Measurements from ENCODE around the gene CYP2S1. TPM values are rescaled to one million over a fixed set of nuclear protein-coding genes. Genes with fewer than 3 reads are reported as not detected.
"Not testable (repeated sequence)": the region's sequence is repeated elsewhere in the genome, so short reads cannot be mapped to it uniquely, and the experiment has no call there.

CYP2S1 gene
- total and polyA plus RNA-seq, 8 donors, result 7.9 to 85.3 (median 27.4) TPM

- H3K9me3 ChIP-seq, H3K4me3 ChIP-seq, H3K27ac ChIP-seq, H3K27me3 ChIP-seq: not testable (repeated sequence)
- peak; percentile 82 to 95 for DNase-seq
- WGBS, 5 donors, result 30 to 61% (median 44%) methylated on average over 3 to 7 of the region's 7 CpGs
- Histone ChIP-seq H3K4me1 (peaks cover 0 to 21% (median 4%) of the 10 kb centered on the region in 4 donors), H3K36me3 (peaks cover 2 to 49% (median 26%) of the 10 kb centered on the region in 4 donors)
- intact Hi-C loops (cut with DNase I; ENCODE audit: low total_unique reads), result loop anchor here (5.0 kb wide), 1 partner anchor 103 kb away; no protein-coding TSS in a partner anchor
- TF ChIP-seq, protein P1, sequence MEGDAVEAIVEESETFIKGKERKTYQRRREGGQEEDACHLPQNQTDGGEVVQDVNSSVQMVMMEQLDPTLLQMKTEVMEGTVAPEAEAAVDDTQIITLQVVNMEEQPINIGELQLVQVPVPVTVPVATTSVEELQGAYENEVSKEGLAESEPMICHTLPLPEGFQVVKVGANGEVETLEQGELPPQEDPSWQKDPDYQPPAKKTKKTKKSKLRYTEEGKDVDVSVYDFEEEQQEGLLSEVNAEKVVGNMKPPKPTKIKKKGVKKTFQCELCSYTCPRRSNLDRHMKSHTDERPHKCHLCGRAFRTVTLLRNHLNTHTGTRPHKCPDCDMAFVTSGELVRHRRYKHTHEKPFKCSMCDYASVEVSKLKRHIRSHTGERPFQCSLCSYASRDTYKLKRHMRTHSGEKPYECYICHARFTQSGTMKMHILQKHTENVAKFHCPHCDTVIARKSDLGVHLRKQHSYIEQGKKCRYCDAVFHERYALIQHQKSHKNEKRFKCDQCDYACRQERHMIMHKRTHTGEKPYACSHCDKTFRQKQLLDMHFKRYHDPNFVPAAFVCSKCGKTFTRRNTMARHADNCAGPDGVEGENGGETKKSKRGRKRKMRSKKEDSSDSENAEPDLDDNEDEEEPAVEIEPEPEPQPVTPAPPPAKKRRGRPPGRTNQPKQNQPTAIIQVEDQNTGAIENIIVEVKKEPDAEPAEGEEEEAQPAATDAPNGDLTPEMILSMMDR (IDR thresholded peaks at IDR 0.05), result peak in 5 of 7 experiments; percentile 72 to 96 (median 79)
- TF ChIP-seq POLR2AphosphoS5 (IDR thresholded peaks at IDR 0.05), result peak in 2 of 3 donors; percentile 19 to 77
These were observed 11.3 kb downstream of the CYP2S1 start for GRCh38 chr19:41204338-41204737.

DNA sequence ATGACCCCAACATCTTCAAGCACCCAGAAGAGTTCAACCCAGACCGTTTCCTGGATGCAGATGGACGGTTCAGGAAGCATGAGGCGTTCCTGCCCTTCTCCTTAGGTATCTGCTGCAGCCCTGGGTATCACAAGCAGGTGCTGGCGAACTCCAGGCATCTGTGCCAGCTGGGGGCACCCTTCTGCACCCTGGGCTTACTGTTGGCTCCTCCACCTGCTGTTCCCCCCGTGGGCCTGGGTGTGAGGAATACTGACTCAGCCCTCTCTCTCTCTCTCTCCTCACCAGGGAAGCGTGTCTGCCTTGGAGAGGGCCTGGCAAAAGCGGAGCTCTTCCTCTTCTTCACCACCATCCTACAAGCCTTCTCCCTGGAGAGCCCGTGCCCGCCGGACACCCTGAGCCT is 13.0 kb downstream of the CYP2S1 start:
- peaks cover 2 to 49% (median 25%) of the 10 kb centered on the region in 4 donors for H3K36me3 ChIP-seq
- no peaks in the 10 kb centered on the region for H3K9me3 ChIP-seq
- WGBS, 5 donors, result 76 to 82% (median 79%) methylated on average over 10 of the region's 10 CpGs
- H3K27ac ChIP-seq, result peak overlapping the region in 2 of 5 donors; percentile 1 to 58
- no peak for TF ChIP-seq POLR2AphosphoS5 (IDR thresholded peaks at IDR 0.05)
- no peak for TF ChIP-seq POLR2A (IDR thresholded peaks at IDR 0.05)
- TF ChIP-seq EP300 (IDR thresholded peaks at IDR 0.05), result no peak
- TF ChIP-seq, protein P1 (IDR thresholded peaks at IDR 0.05), result no peak
- intact Hi-C loops (cut with DNase I; ENCODE audit: low total_unique reads), result loop anchor here (5.0 kb wide), 1 partner anchor 51 kb away; no protein-coding TSS in a partner anchor
- H3K4me3 ChIP-seq, result no peak overlapping the region
- no peaks in the 10 kb centered on the region for H3K27me3 ChIP-seq
- no peak for DNase-seq
- peaks cover 0 to 21% (median 4%) of the 10 kb centered on the region in 4 donors for H3K4me1 ChIP-seq

DNA sequence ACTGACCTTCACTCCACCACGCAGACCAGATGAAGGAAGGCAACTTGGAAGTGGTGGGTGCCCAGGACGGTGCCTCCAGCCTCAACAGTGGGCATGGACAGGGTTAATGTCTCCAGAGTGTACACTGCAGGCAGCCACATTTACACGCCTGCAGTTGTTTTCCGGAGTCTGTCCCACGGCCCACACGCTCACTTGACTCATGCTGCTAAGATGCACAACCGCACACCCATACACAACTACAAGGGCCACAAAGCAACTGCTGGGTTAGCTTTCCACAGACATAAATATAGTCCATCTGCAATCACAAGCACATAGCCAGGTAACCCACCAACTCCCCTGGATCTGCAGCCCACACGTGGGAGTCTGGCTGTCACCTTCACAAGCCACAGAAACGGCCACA is 13.4 kb downstream of the CYP2S1 start:
- TF ChIP-seq POLR2AphosphoS5 (IDR thresholded peaks at IDR 0.05) (no peak), POLR2A (IDR thresholded peaks at IDR 0.05) (no peak), EP300 (IDR thresholded peaks at IDR 0.05) (no peak)
- TF ChIP-seq, protein P1 (IDR thresholded peaks at IDR 0.05), result no peak
- intact Hi-C loops (cut with DNase I; ENCODE audit: low total_unique reads), result loop anchor here (5.0 kb wide), 1 partner anchor 51 kb away; no protein-coding TSS in a partner anchor
- DNase-seq, result no peak
- WGBS, 5 donors, result 67 to 81% (median 76%) methylated on average over 9 of the region's 9 CpGs
- Histone ChIP-seq H3K9me3 (no peaks in the 10 kb centered on the region), H3K27ac (peak overlapping the region in 3 of 5 donors; percentile 24 to 58 (median 58)), H3K4me3 (no peak overlapping the region), H3K36me3 (peaks cover 2 to 45% (median 24%) of the 10 kb centered on the region in 4 donors), H3K27me3 (no peaks in the 10 kb centered on the region), H3K4me1 (peaks cover 0 to 21% (median 4%) of the 10 kb centered on the region in 4 donors)

GRCh38 chr19:41206926-41207750 is 14.1 kb downstream of the CYP2S1 start:
- intact Hi-C loops (cut with DNase I; ENCODE audit: low total_unique reads), result loop anchor here (5.0 kb wide), 1 partner anchor 50 kb away; no protein-coding TSS in a partner anchor
- WGBS, 5 donors, result 58 to 71% (median 66%) methylated on average over 22 to 26 of the region's 26 CpGs

More at GRCh38 chr19:41206926-41207750, 14.1 kb downstream of the CYP2S1 start:
- peak overlapping the region; percentile 24 to 58 (median 44) for H3K27ac ChIP-seq
- peak; percentile 34 to 79 for DNase-seq
- H3K27me3 ChIP-seq, result no peaks in the 10 kb centered on the region
- H3K4me3 ChIP-seq, result peak overlapping the region in 1 of 4 donors; percentile 9
- TF ChIP-seq EP300 (IDR thresholded peaks at IDR 0.05) (no peak), POLR2AphosphoS5 (IDR thresholded peaks at IDR 0.05) (no peak), POLR2A (IDR thresholded peaks at IDR 0.05) (no peak)
- TF ChIP-seq, protein P1 (IDR thresholded peaks at IDR 0.05), result no peak
- H3K9me3 ChIP-seq, result no peaks in the 10 kb centered on the region
- H3K4me1 ChIP-seq, result peaks cover 0 to 21% (median 4%) of the 10 kb centered on the region in 4 donors
- H3K36me3 ChIP-seq, result peaks cover 2 to 38% (median 22%) of the 10 kb centered on the region in 4 donors
